Stimulated activated CD4-positive, alpha-beta T cell treated with anti-CD3 and anti-CD28 coated beads, Interleukin-1b, Interleukin-23, amount 100 ng/mL, for 1 hour (primary cell): ENCODE measurements around the gene CBFA2T2.
"Not testable (repeated sequence)": the region's sequence is repeated elsewhere in the genome, so short reads cannot be mapped to it uniquely, and the experiment has no call there.

Source experiments
- DNase-seq, 2 donors: peaks; one replicate each; pipeline ENCODE4 v3.0.0-alpha.2; 2020; ENCODE audit warnings: low read depth in 2 of 2

Gene CBFA2T2

DNA sequence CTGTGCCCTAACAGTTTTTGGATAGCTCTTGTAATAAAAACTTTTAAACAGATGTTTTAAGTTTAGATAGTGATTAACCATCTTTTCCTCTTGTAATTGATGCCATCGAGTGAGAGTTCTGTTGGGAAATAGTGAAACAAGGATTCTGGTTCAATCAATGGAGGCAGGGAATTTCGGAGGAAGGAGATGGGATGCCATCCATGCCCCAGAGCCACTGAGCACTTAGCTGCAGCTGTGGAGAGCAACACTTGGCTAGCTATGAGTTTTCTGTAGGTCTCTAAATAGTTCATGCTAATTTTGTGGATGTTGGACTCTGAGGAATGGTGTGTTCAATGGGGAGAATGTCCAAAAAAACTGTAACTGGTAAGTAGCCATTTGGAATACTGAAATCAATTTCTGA, 16.7 kb downstream of the CBFA2T2 start:
- no peak for DNase-seq

DNA sequence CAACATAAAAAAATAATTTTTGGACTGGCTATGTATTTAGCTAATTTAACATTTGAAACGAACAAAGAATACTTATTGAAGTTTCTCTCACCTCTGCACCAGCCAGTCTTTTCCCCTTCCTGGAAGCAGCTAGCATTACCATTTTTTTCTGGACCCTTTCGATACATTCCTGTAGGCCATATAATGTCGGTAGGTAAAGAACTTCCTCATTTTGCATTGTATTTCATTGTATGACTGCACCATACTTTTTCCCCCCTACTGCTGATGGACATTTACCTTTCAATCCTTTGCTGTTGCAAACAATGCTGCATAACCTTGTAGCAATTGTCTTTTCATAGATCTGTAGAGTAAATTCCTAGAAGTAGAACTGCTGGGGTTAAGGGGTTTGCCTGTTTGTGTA, 17.6 kb downstream of the CBFA2T2 start:
- DNase-seq = no peak

DNA sequence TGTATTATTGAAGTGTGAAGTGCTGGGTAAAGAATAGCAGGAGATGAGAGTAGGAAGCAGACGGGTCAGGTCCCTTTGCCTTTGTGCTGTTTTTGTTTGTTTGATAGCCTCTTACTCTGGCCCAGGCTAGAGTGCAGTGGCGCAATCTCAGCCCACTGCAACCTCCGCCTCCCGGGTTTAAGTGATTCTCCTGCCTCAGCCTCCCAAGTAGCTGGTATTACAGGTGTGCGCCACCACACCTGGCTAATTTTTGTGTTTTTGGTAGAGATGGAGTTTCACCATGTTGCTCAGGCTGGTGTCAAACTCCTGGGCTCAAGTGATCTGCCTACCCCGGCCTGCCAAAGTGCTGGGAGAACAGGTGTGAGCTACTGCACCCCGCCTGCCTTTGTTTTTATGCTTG, 18.1 kb downstream of the CBFA2T2 start:
- DNase-seq = not testable (repeated sequence)

DNA sequence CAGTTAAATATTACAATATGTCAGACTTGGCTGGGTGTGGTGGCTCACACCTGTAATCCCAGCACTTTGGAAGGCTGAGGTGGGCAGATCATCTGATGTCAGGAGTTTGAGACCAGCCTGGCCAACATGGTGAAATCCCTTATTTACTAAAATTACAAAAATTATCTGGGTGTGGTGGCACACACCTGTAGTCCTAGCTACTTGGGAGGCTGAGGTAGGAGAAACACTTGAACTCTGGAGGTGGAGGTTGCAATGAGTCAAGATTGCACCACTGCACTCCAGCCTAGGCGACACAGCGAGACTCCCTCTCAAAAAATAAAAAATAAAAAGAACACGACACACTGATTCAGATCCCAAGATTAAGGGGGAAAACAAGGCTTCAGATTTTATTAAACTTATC, 19.2 kb downstream of the CBFA2T2 start:
- DNase-seq = not testable (repeated sequence)

DNA sequence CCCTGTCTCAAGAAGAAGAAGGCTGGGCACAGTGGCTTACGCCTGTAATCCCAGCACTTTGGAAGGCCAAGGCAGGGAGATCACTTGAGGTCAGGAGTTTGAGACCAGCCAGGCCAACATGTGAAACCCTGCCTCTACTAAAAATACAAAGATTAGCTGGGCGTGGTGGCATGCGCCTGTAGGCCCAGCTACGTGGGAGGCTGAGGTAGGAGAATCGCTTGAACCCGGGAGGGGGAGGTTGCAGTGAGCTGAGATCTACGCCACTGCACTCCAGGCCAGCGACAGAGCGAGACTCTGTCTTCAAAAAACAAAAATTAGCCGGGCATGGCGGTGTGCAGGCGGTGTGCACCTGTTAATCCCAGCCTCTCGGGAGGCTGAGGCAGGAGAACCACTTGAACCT, 22.0 kb downstream of the CBFA2T2 start:
- DNase-seq = not testable (repeated sequence)

DNA sequence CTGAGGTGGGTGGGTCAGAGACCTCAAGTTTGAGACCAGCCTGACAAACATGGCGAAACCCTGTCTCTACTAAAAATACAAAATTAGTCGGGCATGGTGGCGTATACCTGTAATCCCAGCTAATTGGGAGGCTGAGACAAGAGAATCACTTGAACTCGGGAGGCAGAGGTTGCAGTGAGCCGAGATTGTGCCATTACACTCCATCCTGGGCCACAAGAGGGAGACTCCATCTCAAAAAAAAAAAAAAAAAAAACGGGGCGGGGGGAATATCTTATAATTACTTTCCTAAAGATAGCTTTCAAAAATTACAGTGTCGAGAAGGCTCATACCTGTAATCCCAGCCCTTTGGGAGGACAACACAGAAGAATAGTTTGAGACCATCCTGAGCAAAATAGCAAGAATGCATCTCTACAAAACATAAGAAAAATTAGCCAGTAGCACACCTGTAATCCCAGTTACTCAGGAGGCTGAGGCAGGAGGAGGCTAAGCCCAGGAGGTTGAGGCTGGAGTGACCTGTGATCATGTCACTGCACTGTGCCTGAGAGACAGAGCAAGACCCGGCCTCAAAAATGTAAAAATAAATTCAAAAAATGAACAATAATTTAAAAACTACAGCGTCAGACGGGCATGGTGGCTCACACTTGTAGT, 25.8 kb downstream of the CBFA2T2 start:
- DNase-seq = no peak

DNA sequence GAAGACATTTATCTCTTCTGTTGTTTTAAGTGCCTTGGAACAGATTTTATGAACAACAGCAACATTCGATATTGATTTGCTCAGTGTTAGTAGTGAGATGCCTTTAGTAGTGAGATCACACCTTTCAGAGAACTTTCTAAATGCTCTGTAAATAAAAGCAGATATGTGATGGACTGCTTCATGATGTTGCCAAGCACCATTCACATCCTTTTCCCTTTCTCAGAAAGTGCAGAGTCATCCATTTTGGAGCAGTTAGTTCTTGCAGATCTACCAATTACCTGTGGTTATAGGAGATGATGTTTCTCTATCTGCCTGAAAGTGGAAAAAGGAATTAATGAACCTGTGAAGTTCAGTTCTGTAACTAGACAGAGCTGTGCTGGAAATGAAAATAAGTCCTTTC, 27.0 kb downstream of the CBFA2T2 start:
- DNase-seq = no peak

DNA sequence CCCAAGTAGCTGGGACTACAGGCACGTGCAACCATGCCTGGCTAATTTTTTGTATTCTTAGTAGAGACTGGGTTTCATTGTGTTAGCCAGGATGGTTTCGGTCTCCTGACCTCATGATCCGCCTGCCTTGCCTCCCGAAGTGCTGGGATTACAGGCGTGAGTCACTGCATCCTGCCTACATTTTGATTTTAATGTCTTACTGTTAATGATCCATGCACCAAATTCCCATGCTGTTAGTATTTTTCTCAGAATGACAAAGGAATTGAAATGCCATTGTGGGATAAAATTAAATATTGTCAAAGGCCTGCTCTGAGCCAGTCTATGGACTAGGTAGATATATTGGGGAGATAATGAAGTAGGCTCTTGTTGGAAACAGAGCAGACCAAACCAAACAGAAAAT, 28.2 kb downstream of the CBFA2T2 start:
- DNase-seq = no peak

DNA sequence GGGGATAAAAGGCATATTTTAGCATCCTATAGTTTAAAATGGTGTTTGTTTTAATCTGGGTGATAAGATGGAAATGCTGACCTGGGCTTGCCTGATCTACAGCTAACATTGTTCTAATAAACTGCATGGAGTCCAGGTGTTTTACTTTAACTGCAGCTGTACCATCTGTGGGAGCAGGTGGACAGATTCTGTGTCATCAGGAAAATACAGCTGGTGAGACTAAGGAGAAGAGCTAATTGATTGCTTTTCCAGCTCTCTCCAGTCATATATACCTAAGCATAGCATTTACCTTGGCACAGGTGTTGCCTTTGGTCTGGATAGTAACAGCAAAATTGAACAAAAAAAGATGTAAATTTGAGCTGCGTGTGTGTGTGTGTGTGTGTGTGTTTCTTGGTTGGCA, 31.6 kb downstream of the CBFA2T2 start:
- no peak for DNase-seq

DNA sequence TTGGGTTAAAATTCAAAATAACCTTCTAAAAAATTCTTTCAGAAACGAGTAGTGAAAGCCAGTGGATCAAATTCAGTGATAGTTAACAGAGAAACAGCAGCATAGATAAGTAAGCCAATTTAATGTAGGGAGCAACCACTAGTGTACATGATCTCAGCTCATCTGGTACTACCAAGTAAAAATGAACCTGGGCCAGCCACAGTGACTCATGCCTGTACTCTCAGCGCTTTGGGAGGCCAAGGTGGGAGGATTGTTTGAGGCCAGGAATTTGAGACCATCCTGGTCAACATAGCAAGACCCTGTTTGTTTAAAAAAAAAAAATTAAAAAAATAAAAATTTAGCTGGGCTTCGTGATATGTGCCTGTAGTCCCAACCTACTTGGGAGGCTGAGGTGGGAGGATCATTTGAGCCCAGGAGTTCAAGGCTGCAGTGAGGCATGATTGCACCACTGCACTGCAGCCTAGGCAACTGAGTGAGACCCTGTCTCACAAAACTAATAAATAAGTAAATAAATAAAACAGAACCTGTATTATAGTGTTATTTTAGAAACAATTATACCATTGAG, 32.4 kb downstream of the CBFA2T2 start:
- DNase-seq = no peak

DNA sequence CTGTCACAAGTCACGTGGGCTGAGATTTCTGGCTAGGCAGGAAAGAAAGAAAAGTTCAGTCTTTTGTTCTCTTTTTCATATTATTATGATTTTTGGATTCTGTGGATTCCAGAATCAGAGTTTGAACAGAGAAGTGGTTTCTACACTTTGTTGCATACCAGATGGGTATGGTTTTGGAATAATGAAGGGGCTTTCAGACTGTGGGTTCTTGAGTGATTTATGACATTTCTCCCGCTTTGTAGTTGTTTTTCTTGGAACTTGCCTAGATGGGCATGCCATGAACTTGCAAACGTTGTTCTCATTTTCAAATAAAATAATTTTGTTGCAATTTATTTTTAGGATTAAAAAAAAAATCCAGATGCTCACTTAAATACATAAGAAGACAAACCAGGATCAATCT, 34.4 kb downstream of the CBFA2T2 start:
- DNase-seq = no peak

DNA sequence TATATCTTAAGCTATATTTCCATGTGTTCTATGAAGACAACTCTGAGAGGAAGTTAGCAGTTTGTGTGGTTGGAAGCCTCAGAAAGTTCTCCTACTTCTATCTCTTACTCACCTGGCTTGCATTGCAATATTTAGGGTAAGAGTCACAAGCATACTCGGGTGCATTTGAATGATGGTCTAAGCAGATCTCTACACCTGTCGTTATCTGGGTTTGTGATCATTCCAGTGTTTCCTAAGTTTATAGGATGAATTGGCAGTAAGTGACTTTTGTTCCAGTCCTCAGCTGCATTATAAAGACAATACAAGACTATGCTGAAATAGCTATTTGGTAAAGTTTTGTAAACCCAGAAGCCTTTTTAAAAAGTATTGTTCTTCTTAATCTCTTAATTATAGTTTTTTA, 36.9 kb downstream of the CBFA2T2 start:
- no peak for DNase-seq

DNA sequence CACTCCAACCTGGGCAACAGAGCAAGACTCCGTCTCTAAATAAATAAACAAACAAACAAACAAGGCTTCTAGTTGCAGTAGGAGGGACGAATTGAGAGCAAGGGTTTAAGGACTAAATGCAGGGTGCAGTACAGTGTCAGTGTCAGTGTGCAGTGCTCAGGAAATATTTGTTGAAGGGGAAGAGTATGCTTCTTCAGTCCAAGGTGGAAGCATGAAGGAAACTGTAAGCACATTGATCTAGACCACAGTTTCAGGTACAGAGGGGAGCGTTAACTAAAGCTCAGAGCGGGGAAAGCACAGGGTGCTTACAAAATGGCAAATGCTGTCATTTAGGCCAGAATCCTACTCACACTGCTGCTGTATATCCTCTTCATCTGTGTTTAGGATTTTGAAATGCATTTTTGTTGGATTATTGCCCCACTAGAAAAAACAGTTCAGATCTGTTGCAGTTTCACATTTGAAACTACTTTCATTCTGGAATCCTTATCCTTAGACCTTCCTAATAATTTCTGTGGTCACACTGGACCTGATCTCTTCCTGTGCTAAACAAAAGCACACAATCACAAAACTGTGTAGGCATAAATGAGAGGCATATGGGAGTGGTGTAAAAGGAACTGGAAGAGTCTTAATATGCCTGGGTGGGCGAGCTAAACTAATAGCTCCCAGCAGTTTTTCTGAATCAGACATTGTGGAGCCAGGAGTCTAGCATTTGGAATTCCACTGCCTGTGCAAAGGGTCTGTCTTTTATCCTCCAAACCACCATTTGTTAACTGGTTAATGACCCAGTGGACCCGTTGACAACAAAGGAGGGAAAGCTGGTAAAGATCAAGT, 41.4 kb downstream of the CBFA2T2 start:
- DNase-seq = no peak

DNA sequence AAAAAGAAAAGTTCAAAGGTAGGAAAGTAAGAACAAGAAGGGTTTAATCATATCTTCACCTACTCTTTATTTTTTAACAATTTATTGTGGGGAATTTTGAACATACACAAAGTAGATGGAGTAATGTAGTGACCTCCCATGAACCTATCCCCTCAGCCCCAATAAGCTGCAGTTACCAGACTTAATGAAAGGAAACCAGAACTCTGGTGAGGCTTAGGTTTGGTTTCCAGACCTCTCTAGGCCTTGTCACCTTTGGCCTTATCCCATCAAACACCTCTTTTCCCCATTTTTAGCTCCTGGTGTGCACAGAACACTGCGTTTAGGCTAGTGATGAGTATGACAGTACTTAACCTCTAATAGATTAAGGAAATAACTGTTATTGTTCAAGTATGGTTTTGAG, 42.0 kb downstream of the CBFA2T2 start:
- no peak for DNase-seq

DNA sequence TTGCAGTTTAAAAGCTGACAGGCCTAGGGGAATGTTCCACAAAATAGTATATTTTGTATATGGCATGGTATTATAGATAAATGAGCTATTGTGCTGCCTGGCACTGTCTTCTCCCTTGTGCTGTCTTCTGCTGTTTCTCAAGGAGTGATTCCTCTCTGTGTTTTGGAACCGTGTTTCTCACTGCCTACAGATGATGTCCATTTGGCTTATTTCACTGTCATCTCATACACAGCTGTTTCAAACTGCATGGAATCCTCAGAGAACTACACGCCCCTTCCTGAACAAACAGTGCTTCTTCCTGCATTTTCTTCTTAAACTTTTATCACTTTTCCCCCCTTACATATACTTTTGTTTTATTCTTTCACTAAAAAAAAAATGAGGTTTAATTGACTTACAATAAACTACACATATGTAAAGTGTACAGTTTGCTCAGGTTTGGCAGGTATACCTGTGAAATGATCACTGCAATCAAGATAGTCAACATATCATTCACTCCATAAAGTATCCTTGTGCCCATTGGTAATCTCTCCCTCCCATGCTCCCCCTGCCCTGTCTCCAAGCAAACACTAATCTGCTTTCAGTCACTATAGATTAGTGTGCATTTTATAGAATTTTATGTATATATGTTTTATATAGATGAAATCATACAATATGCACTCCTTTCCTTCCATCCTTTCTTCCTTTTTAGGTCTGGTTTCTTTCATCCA, 43.0 kb downstream of the CBFA2T2 start:
- DNase-seq = no peak

DNA sequence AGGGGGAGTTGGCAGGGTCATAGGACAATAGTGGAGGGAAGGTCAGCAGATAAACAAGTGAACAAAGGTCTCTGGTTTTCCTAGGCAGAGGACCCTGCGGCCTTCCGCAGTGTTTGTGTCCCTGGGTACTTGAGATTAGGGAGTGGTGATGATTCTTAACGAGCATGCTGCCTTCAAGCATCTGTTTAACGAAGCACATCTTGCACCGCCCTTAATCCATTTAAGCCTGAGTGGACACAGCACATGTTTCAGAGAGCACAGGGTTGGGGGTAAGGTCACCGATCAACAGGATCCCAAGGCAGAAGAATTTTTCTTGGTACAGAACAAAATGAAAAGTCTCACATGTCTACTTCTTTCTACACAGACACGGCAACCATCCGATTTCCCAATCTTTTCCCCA, 45.8 kb downstream of the CBFA2T2 start:
- not testable (repeated sequence) for DNase-seq

DNA sequence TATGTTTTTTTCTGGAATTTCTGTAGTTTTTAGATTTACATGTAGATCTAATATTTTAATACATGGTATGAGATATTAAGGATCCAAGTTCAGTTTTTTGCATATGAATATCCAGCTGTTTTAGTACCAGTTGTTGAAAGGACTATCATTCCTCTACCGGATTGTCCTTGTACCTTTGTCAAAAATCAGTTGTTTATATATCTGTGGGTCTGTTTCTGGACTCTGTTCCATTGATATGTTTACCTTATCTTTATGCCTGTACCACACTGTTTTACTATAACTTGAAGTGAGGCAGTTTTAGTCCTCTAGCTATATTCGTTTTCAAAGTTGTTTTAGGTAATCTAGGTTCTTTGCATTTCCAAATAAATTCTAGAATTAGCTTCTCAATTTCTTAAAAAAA, 47.7 kb downstream of the CBFA2T2 start:
- no peak for DNase-seq

DNA sequence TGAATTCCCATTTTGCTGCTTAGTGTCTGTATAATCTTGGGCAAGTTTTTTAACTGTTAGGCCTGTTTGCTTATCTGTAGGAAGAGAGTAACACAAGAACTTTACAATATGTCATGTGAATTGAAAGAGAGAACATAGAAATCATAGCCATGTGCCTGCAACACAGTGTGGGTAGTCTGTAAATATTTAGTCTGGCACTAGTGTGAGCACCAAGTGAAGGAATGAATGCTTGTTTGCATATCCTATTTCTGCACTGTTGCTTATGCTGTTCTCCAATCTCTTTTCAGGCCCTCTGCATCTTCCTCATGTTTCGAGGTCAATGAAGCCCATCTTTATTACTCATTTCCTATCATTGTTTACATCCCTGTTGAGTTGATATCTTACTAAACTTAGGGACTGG, 49.2 kb downstream of the CBFA2T2 start:
- no peak for DNase-seq

DNA sequence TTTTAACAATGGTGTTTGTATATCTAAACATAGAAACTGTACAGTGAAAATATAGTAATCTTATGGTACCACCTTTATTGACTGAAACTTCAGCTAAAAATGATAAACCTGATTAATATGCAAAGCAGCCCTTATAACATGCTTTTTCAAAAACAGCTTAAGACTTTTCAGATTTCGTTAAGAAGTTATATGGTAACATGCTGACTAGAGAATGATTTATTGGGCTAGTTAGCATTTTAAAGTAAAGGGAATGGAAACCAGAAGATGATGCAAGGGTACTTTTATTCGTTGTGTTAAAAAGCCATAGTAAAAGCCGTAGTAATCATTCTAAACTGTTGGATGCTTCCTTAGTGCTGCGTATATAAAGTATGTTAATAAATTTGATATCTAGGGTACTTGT, 50.5 kb downstream of the CBFA2T2 start:
- no peak for DNase-seq

DNA sequence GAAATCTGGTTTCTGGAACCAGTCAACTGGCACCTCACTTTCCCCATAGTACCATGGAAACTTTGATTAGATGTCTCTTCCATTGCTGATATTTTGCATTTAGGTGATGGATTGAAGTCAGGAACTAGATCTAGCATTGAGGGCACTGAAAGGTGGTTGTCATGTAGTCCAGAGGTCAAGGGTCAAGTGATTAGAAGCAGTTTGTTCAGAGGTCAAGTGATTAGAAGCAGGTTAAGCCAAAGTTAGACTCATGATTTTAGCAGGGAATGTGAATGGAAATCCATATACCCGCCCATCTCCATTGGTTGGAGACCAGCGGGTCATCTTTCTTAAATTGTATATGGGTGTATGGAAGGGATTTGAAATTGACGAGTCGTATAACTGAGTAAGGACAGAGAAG, 51.2 kb downstream of the CBFA2T2 start:
- no peak for DNase-seq

DNA sequence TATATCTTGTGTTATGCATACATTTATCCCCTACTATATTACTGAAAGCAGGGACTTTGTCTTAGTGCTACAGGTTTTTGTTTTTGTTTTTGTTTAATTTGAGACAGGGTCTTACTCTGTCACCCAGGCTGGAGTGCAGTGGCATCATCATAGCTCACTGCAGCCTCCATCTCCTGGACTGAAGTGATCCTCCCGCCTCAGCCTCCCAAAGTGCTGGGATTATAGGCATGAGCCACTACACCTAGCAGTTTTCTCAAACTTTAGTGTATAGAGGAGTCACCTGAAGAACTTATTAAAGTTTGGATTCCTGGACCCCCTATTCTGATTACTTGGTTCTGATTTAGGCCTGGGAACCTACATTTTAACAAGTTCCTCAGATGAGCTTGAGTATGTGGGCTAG, 51.9 kb downstream of the CBFA2T2 start:
- no peak for DNase-seq

DNA sequence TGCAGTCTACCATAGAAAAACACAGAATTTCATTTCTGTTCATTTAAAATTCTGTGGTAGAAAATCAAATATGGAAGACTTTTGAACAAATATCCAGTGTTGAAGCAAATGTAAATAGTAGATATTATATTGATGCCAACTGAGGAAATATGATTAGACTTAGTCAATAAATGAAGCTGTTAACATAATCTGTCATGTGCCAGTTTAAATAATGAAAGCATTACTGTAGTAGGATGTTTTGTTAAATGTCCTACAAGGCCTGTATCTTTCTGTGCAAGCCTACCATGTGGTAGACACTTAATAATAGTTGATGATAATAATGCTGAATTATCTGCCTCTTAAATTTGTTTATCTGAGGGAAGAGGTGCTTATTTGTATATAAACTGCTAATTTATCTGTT, 55.9 kb downstream of the CBFA2T2 start:
- DNase-seq = no peak
